Small intestine (tissue), 7 donors: Measurements from ENCODE around the gene XIAP. TPM values are rescaled to one million over a fixed set of nuclear protein-coding genes. Genes with fewer than 3 reads are reported as not detected.
"Not testable (repeated sequence)": the region's sequence is repeated elsewhere in the genome, so short reads cannot be mapped to it uniquely, and the experiment has no call there.

Experiments
- DNase-seq, 2 donors: peaks; one replicate each; pipeline versions ENCODE4 v3.0.0 to v3.0.0-alpha.2; 2013
- FAIRE-seq: peaks from 2 replicates; lab custom pipeline; 2012; peaks lifted over from hg19 to GRCh38; lab: Jason Lieb, UNC
- H3K27ac ChIP-seq, 3 donors: one replicate each; pipeline ENCODE4 v1.5.1; 2013; ENCODE audit warnings: low read length in 2 of 3, mild to moderate bottlenecking in 2 of 3, control low read depth in 1 of 3, inconsistent platforms in 1 of 3, low read depth in 1 of 3, moderate library complexity in 1 of 3
- H3K27me3 ChIP-seq, 3 donors: one replicate each; pipeline ENCODE4 v1.6.1; 2013; ENCODE audit warnings: low read length in 3 of 3, inconsistent platforms in 1 of 3; ENCODE audit not compliant: control insufficient read depth in 3 of 3, insufficient read depth in 3 of 3
- H3K36me3 ChIP-seq, 3 donors: one replicate each; pipeline ENCODE4 v1.6.1; 2013; ENCODE audit warnings: low read length in 3 of 3, inconsistent platforms in 1 of 3, low read depth in 1 of 3, mild to moderate bottlenecking in 1 of 3, moderate library complexity in 1 of 3; ENCODE audit not compliant: control insufficient read depth in 3 of 3, insufficient read depth in 2 of 3
- H3K4me1 ChIP-seq, 3 donors: one replicate each; pipeline ENCODE4 v1.6.1; 2013; ENCODE audit warnings: low read length in 2 of 3, inconsistent platforms in 1 of 3, low read depth in 1 of 3, mild to moderate bottlenecking in 1 of 3, moderate library complexity in 1 of 3; ENCODE audit not compliant: control insufficient read depth in 3 of 3, insufficient read depth in 2 of 3
- H3K4me3 ChIP-seq, 3 donors: one replicate each; pipeline ENCODE4 v1.5.1; 2013; ENCODE audit warnings: low read length in 3 of 3, control low read depth in 1 of 3, inconsistent platforms in 1 of 3, low read depth in 1 of 3, mild to moderate bottlenecking in 1 of 3, moderate library complexity in 1 of 3
- H3K9me3 ChIP-seq, 2 donors: one replicate each; pipeline ENCODE4 v1.6.1; 2013; ENCODE audit warnings: low read depth in 1 of 2, low read length in 1 of 2; ENCODE audit not compliant: control insufficient read depth in 2 of 2, insufficient read depth in 1 of 2
- WGBS, 3 donors: extraction: QIAGEN DNeasy Blood & Tissue Kit; methylation state at CpG; one replicate each; pipeline ENCODE4 v1.1.7; 2013; 5-methylcytosine and 5-hydroxymethylcytosine counted together
- polyA plus RNA-seq, 4 donors: library from polyadenylated mRNA; stranded (reverse) in 3 of 4; unstranded in 1 of 4; fragments of 200-250 nt in 3 of 4; fragments of 120-200 nt in 1 of 4; gene quantifications; one replicate each; pipeline versions ENCODE4 v1.2.1 to v1.2.3, GENCODE V29; 2013
- donor health status: healthy with polysubstance abuse.
- donor health status: control.
- donor health status: control.
- donor health status: Bipolar disorder and iron deficiency.
- donor health status: healthy.

The XIAP gene
- polyA plus RNA-seq, 4 donors = 11.6 to 35.4 (median 14.3) TPM

DNA sequence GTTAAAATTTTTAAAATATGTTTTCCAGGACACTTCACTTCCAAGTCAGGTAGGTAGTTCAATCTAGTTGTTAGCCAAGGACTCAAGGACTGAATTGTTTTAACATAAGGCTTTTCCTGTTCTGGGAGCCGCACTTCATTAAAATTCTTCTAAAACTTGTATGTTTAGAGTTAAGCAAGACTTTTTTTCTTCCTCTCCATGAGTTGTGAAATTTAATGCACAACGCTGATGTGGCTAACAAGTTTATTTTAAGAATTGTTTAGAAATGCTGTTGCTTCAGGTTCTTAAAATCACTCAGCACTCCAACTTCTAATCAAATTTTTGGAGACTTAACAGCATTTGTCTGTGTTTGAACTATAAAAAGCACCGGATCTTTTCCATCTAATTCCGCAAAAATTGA lies 49.7 kb downstream of the XIAP start:
- H3K27me3 ChIP-seq = no peaks in the 10 kb centered on the region
- DNase-seq (no peak), FAIRE-seq (no peak)
- no peaks in the 10 kb centered on the region for H3K9me3 ChIP-seq
- H3K4me1 ChIP-seq = peaks cover 0 to 7% (median 0%) of the 10 kb centered on the region in 3 donors
- H3K36me3 ChIP-seq = peaks cover 0 to 8% (median 0%) of the 10 kb centered on the region in 3 donors
- no peak overlapping the region for H3K27ac ChIP-seq
- 79 to 92% (median 79%) methylated on average over 4 of the region's 4 CpGs for WGBS, 3 donors
- no peak overlapping the region for H3K4me3 ChIP-seq

DNA sequence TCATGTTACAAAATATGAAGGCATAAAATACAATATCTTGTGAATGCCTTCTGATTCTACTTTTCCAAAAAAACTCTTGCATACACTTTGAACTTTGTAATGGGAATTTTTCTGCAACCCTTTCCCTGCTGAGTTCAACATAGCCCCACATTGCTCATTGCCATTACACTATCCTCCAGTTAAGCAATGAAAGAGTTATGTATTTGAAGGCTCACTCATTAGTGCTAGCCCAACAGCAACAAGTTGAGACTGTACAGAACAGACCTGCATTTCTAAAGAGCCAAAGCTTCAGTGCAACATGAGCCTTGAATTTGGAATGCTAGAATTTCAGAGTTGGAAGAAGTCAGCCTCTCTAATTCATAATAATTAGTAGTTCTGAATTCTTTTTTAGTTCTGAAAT lies 57.2 kb downstream of the XIAP start:
- no peak for FAIRE-seq
- no peaks in the 10 kb centered on the region for H3K36me3 ChIP-seq
- no peak for DNase-seq
- peaks cover 0 to 4% (median 0%) of the 10 kb centered on the region in 3 donors for H3K4me1 ChIP-seq
- H3K4me3 ChIP-seq = no peak overlapping the region
- H3K27ac ChIP-seq = no peak overlapping the region
- H3K9me3 ChIP-seq = no peaks in the 10 kb centered on the region
- H3K27me3 ChIP-seq = no peaks in the 10 kb centered on the region

DNA sequence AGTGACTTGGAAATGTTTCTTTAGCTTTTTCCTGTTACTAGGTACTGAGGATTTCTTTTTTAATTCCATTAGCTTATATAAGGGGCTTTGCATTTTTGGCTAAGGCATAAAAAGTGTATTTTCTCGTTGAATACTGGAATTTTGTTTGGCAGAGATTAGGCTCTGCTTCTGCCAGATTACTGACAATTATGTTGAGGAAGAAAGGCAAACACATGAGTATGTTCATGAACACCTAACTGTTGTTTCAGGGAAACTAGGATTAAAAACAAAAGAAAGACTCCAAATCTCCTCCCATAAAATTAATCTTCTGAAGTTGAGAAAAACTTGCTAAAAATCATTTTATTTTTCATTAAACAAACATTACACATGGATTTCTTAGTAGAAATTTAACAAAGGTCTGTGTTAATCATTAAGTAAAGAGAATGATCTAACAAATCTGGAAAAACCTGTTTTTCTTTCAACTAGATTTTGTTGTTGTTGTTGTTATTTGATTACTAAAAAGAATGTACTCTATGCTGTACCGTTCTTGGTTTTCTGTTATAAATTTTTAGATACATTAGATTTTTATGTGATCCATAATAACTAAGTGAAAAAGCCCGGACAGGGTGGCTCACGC lies 58.4 kb downstream of the XIAP start:
- Histone ChIP-seq H3K36me3 (no peaks in the 10 kb centered on the region), H3K4me3 (no peak overlapping the region), H3K27ac (no peak overlapping the region), H3K9me3 (no peaks in the 10 kb centered on the region), H3K4me1 (peaks cover 0 to 4% (median 0%) of the 10 kb centered on the region in 3 donors), H3K27me3 (no peaks in the 10 kb centered on the region)
- no peak for FAIRE-seq
- 37 to 58% (median 49%) methylated on average over 4 of the region's 4 CpGs for WGBS, 3 donors
- no peak for DNase-seq

DNA sequence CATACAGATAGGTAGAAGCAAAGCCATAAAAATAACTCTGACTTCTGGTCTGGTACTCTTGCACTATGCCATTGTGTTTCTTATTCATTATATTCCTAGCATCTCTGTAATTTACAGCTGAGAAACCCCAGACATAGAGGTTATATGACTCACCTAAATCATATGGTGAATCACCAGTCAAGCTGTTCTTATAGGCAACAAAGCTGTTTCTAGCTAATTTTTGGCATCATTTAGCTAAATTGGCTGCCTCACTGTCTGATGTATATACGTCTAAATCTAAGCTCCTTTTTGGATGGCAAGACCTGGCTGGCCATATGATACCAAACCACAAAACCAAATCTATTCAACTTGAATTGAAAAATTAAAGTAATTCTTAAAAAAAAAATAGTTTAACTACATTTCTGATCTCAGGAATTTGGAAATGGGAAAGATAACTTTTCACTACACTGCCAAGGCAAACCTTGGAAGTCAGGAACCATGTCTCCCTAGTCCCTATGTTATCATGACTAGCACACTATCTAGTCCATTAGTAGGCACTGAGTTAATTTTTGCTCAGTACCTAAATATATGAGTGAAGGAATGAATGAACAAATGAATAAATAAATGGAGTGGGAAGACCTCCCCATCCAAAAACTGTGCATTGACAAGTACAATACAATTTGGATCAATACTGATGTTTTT lies 60.4 kb downstream of the XIAP start:
- DNase-seq (no peak), FAIRE-seq (no peak)
- Histone ChIP-seq H3K27me3 (no peaks in the 10 kb centered on the region), H3K27ac (no peak overlapping the region), H3K4me1 (peaks cover 0 to 4% (median 0%) of the 10 kb centered on the region in 3 donors), H3K9me3 (no peaks in the 10 kb centered on the region), H3K36me3 (no peaks in the 10 kb centered on the region), H3K4me3 (no peak overlapping the region)
- 5 to 77% (median 57%) methylated on average over 1 of the region's 1 CpG for WGBS, 3 donors

DNA sequence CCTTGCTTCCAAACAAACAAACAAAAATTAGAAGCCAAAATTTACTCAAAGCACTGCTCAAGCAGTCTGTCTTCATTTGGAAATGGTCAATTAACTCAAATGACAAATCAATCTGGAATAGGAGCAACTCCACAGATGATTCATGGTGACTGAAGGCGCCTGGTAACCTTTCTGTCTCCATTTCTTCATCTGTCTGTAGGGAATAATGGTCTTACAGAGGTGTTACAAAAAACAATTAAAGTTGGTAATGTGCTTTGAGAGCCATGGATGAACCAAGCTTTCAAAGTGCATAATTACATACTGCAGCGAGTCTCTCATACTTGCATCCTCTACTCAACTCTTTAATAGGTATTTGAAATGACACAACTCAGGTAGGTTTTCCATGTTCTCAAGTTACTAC lies 63.4 kb downstream of the XIAP start:
- Histone ChIP-seq H3K4me3 (no peak overlapping the region), H3K36me3 (no peaks in the 10 kb centered on the region), H3K27ac (no peak overlapping the region), H3K4me1 (no peaks in the 10 kb centered on the region), H3K27me3 (no peaks in the 10 kb centered on the region), H3K9me3 (no peaks in the 10 kb centered on the region)
- FAIRE-seq (no peak), DNase-seq (no peak)
- WGBS, 3 donors = 81 to 97% (median 94%) methylated on average over 2 of the region's 2 CpGs

DNA sequence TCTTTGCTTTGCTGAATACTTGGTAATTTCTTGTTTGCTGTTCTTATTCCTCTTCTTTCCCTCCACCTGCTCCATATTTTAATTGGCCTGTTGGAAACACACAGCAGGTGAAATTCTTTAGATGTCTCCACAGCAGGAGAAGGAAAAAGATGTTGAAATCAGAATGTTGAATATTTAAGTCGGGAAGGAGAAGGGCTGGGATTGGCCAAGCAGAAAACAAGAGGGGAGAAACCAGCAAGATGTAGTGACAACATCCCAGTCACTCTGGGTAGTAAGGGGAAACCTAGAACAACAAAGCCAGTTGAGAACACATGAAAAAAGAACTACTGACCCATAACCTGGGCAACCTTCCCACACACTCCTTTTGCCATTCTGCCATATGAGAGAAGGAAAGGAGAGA lies 64.3 kb downstream of the XIAP start:
- 56 to 71% (median 70%) methylated on average over 1 of the region's 1 CpG for WGBS, 3 donors
- H3K4me3 ChIP-seq = no peak overlapping the region
- no peaks in the 10 kb centered on the region for H3K9me3 ChIP-seq
- DNase-seq (no peak), FAIRE-seq (no peak)
- H3K27me3 ChIP-seq = no peaks in the 10 kb centered on the region
- H3K27ac ChIP-seq = no peak overlapping the region
- H3K4me1 ChIP-seq = no peaks in the 10 kb centered on the region
- H3K36me3 ChIP-seq = no peaks in the 10 kb centered on the region

DNA sequence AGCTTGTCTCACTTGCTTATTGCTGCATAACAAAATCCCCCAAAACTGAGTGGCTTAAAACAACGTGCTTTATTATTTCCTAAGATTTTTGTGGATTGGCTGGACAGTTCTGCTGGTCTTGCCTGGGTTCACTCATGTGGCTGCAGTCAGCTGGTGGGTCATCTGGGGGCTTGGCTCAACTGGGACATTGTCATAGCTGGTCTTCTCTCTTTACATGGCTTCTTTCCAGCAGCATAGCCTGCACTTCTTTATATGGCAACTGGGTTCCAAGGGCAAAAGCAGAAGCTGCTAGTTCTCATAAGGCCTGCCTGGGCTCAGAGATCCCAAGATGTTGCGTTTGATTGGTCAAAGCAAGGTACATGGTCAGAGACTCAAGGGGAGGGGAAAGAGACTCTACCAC lies 68.0 kb downstream of the XIAP start:
- 74 to 79% (median 78%) methylated on average over 2 of the region's 2 CpGs for WGBS, 3 donors
- DNase-seq (no peak), FAIRE-seq (no peak)
- H3K9me3 ChIP-seq = peaks cover 0 to 2% of the 10 kb centered on the region in 2 donors
- H3K36me3 ChIP-seq = no peaks in the 10 kb centered on the region
- no peaks in the 10 kb centered on the region for H3K4me1 ChIP-seq
- H3K4me3 ChIP-seq = no peak overlapping the region
- no peaks in the 10 kb centered on the region for H3K27me3 ChIP-seq
- H3K27ac ChIP-seq = no peak overlapping the region

DNA sequence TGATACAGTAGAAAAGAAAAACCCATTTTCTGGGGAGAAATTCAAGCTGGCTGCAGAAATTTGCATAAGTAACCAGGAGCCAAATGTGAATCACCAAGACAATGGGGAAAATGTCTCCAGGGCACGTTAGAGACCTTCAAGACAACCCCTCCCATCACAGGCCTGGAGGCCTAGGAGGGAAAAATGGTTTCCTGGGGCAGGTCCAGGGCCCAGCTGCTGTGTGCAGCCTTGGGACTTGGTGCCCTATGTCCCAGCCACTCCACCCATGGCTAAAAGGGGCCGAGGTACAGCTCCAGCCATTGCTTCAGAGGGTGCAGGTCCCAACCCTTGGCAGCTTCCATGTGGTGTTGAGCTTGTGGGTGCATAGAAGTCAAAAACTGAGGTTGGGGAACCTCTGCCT lies 72.2 kb downstream of the XIAP start:
- H3K27ac ChIP-seq, H3K4me1 ChIP-seq, H3K4me3 ChIP-seq, H3K27me3 ChIP-seq, FAIRE-seq, DNase-seq, H3K9me3 ChIP-seq, H3K36me3 ChIP-seq: not testable (repeated sequence)
- 60 to 73% (median 72%) methylated on average over 2 of the region's 2 CpGs for WGBS, 3 donors
